DOHH2 (cell line): ENCODE data around the gene MT1M.

Experiments
- H3F3A ChIP-seq: fragments of 200-600 bp; sonication (generic), shearing (Covaris generic); 2 replicates; pipeline ENCODE4 v1.6.0; 2016; ENCODE audit warnings: antibody characterized with exemption, mild to moderate bottlenecking; ENCODE audit not compliant: control insufficient read depth, insufficient read depth
- H3K27ac ChIP-seq: fragments of 200-600 bp; sonication (generic); 2 replicates; pipeline ENCODE4 v1.5.1; 2014; ENCODE audit warnings: low read depth, mild to moderate bottlenecking, low read length, moderate library complexity
- H3K27me3 ChIP-seq: fragments of 200-600 bp; sonication (generic); 2 replicates; pipeline ENCODE4 v1.6.1; 2014; ENCODE audit warnings: mild to moderate bottlenecking, low read length, mixed read lengths; ENCODE audit not compliant: control insufficient read depth
- H3K36me3 ChIP-seq: fragments of 200-600 bp; sonication (generic); 2 replicates; pipeline ENCODE4 v1.6.1; 2014; ENCODE audit warnings: mild to moderate bottlenecking, low read length, moderate library complexity, mixed read lengths; ENCODE audit not compliant: control insufficient read depth
- H3K4me1 ChIP-seq: fragments of 200-600 bp; sonication (generic); 2 replicates; pipeline ENCODE4 v1.6.1; 2014; ENCODE audit warnings: mild to moderate bottlenecking, low read length, mixed read lengths; ENCODE audit not compliant: control insufficient read depth
- H3K4me2 ChIP-seq: fragments of 200-600 bp; sonication (generic); 2 replicates; pipeline ENCODE4 v1.6.0; 2014; ENCODE audit warnings: mild to moderate bottlenecking, low read length, moderate library complexity
- H3K4me3 ChIP-seq: fragments of 200-600 bp; sonication (generic); 2 replicates; pipeline ENCODE4 v1.5.1; 2014; ENCODE audit warnings: mild to moderate bottlenecking, low read length, mixed read lengths
- H3K79me2 ChIP-seq: fragments of 200-600 bp; sonication (generic); 2 replicates; pipeline ENCODE4 v1.6.1; 2014; ENCODE audit warnings: mild to moderate bottlenecking, low read length, mixed read lengths; ENCODE audit not compliant: control insufficient read depth
- H3K9me2 ChIP-seq: fragments of 200-600 bp; sonication (generic); replicated peaks from 2 replicates; pipeline ENCODE4 v1.6.1; 2014; ENCODE audit warnings: mild to moderate bottlenecking, low read length, mixed read lengths; ENCODE audit not compliant: control insufficient read depth
- H3K9me3 ChIP-seq: fragments of 200-600 bp; sonication (generic); 2 replicates; pipeline ENCODE4 v1.6.1; 2014; ENCODE audit warnings: antibody characterized with exemption, low read length, mixed read lengths; ENCODE audit not compliant: control insufficient read depth, insufficient read depth
- H4K20me1 ChIP-seq: fragments of 200-600 bp; sonication (generic); 2 replicates; pipeline ENCODE4 v1.6.0; 2014; ENCODE audit warnings: low read depth, mild to moderate bottlenecking, antibody characterized with exemption, low read length, moderate library complexity; ENCODE audit not compliant: control insufficient read depth, insufficient read depth
- CTCF ChIP-seq: fragments of 200-600 bp; sonication (generic); IDR thresholded peaks from one replicate; pipeline ENCODE4 v1.5.1; 2014; ENCODE audit warnings: antibody characterized with exemption, mild to moderate bottlenecking, low read depth, low read length; ENCODE audit not compliant: poor library complexity, severe bottlenecking
- EZH2phosphoT487 ChIP-seq: fragments of 200-600 bp; sonication (generic); IDR thresholded peaks from 2 replicates; pipeline ENCODE4 v1.6.1; 2017; ENCODE audit warnings: borderline replicate concordance, mild to moderate bottlenecking, antibody characterized with exemption, low read length, moderate library complexity, mixed read lengths

MT1M gene

DNA sequence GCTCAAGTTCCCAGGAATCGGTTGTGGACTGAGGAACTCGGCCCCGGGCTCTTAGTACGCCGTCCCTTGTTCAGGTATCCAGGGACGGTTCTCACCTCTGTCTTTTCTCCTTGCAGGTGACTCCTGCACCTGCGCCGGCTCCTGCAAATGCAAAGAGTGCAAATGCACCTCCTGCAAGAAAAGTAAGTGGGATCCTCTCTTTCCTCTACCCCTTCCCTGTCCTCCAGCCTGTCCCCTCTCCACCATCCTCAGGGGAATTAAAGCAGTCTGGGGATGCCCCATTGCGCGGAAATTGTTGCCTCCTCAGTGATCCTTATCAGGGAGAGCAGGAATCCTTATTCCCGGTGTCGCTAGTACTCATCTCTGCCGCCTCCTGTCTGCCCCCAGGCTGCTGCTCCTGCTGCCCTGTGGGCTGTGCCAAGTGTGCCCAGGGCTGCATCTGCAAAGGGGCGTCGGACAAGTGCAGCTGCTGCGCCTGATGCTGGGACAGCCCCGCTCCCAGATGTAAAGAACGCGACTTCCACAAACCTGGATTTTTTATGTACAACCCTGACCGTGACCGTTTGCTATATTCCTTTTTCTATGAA is 23.5 kb upstream of the MT1M start:
- H3K9me2 ChIP-seq = no peaks in the 10 kb centered on the region
- peaks cover 16% of the 10 kb centered on the region for H3K27me3 ChIP-seq
- TF ChIP-seq EZH2phosphoT487 (no peak), CTCF (no peak)
- H4K20me1 ChIP-seq = no peaks in the 10 kb centered on the region
- H3K4me2 ChIP-seq = peak overlapping the region; percentile 83
- no peaks in the 10 kb centered on the region for H3K36me3 ChIP-seq
- peak overlapping the region; percentile 68 for H3K4me3 ChIP-seq
- peaks cover 27% of the 10 kb centered on the region for H3K4me1 ChIP-seq
- no peak overlapping the region for H3K27ac ChIP-seq
- H3K9me3 ChIP-seq = no peaks in the 10 kb centered on the region
- no peaks in the 10 kb centered on the region for H3F3A ChIP-seq
- no peaks in the 10 kb centered on the region for H3K79me2 ChIP-seq

DNA sequence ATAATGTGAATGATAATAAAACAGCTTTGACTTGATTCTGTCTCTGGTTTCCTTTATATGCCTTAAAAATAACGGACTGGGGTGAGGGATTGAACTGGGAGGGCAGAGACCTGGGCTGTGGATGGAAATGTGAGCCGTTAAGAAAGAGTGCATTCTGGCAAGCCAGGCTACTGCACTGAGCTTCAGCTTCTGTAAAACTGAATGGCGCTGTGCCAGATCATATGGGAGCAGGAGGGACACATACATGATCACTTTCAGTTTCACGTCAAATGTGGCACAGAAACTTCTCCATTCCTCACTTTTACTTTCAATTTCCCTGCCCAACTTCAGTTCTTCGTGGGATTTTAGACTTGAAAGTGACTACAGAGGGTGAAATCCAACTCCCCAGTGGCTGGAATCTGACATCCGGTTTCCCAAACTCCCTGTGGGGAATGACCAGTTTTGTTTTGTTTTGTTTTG is 23.0 kb upstream of the MT1M start:
- Histone ChIP-seq H3K4me2 (peak overlapping the region; percentile 83), H3K79me2 (no peaks in the 10 kb centered on the region), H3F3A (no peaks in the 10 kb centered on the region), H3K27ac (no peak overlapping the region), H3K36me3 (no peaks in the 10 kb centered on the region), H3K9me2 (no peaks in the 10 kb centered on the region), H3K27me3 (peaks cover 16% of the 10 kb centered on the region), H4K20me1 (no peaks in the 10 kb centered on the region), H3K4me1 (peaks cover 27% of the 10 kb centered on the region), H3K4me3 (peak overlapping the region; percentile 68), H3K9me3 (no peaks in the 10 kb centered on the region)
- TF ChIP-seq EZH2phosphoT487 (no peak), CTCF (no peak)

GRCh38 chr16:56610017-56610608 is 22.3 kb upstream of the MT1M start:
- Histone ChIP-seq H3F3A (no peaks in the 10 kb centered on the region), H3K9me3 (no peaks in the 10 kb centered on the region), H3K4me3 (peak overlapping the region; percentile 68; the same call in 1 of the 2 replicates), H3K4me1 (peaks cover 27% of the 10 kb centered on the region), H3K27me3 (peaks cover 18% of the 10 kb centered on the region), H3K36me3 (no peaks in the 10 kb centered on the region), H3K27ac (no peak overlapping the region), H3K9me2 (no peaks in the 10 kb centered on the region), H3K4me2 (peak overlapping the region; percentile 83), H3K79me2 (no peaks in the 10 kb centered on the region), H4K20me1 (no peaks in the 10 kb centered on the region)
- TF ChIP-seq CTCF (no peak), EZH2phosphoT487 (no peak)
